HG02571 (cell line): ENCODE data around the gene RCCD1.

Experiments
- ATAC-seq: cut with Tn5 transposase; IDR thresholded peaks from one replicate; pipeline ENCODE4 v1.9.1; 2021; ENCODE audit warnings: mild to moderate bottlenecking, moderate library complexity; ENCODE audit not compliant: unreplicated experiment

RCCD1 gene

DNA sequence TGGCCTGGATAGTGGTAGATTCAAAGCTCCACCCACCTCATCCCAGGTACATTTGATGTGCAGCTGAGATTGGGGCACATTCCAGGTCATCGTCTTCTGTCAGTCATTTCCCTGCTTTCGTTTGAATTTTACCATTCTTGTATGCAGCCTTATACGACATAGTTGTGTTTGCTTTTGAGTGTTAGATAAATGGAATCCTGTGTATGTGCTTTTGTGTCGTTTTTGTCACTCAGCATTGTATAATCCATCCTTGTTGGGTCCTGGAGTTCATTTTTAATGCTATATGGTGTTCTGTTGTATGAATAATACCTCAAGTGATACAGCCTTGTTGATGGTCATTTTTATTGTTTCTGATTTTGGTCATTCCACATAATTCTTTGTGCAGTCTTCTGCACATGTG is 7.3 kb downstream of the RCCD1 start:
- ATAC-seq = no peak

DNA sequence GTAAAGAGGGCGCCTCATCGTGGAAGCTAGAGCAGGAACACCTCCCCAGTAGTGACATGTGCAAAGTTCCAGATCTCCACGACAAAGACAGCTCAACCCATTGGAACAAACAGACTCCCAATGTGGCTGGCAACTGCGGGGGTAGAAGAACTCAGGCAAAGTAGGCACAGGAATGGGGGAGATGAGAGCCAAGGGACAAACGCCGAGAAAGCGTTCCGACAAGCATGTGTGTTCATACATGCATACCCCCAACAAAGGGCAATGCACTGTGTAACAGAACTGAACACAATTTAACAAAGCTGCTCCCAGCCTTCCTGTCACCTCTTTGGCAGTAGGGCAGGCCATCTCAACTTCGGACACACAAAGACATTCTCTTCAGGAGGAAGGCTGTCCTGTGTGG is 11.6 kb downstream of the RCCD1 start:
- ATAC-seq = no peak

DNA sequence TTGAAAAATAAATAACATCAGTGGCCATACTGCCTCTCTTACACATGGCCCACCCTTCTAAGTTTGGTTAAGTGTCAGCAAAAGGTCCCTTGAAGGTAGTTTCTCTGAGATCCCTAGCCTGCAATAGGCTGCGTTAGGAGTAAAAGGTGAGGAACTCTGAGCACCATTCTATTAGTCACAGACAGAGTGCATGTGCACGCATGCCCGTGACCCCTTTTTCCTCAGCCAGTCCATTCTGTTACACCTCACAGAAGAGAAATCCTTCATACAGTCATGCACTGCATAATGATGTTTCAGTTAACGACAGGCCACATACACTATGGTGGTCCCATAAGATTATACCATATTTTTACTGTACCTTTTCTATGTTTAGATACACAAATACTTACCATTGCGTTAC is 12.5 kb downstream of the RCCD1 start:
- no peak for ATAC-seq

DNA sequence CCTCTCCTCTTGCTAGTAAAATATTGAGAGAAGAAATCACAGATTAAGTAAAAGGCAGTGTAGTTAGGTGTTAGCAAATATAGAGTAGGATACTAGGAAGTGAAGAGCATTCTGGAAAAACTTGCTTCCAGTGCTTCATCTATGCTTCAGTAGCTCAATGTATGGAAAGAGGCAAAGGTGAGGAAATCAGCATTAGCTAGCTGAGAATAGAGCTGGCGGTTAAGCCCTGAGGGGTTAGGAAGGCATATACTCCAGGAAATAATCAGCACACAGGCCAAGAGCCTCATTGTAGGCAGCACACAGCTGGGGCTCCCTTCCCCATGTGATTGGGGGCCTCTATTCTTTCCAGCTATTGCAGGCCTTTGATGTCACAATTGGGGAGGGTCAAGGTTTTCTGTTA is 13.8 kb downstream of the RCCD1 start:
- ATAC-seq = no peak

DNA sequence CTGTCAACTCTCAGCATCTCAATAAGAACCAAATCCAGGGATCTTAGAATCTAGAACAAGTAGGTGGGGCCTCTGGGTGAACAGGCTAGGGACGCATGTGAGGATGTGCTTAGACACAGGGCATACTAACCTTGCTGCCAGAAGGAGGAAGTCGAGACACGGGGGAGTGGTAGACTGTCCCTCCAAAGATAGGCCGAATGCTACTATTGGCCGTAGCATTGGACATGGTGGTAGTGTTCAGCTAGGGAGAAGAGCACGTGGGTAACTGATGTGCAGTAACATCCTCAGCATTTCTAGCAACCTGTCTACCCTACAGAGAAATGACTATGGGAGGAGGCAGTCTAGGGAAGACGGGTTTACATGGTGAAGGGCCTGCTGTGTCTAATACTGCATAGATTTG is 15.6 kb downstream of the RCCD1 start:
- ATAC-seq = no peak

DNA sequence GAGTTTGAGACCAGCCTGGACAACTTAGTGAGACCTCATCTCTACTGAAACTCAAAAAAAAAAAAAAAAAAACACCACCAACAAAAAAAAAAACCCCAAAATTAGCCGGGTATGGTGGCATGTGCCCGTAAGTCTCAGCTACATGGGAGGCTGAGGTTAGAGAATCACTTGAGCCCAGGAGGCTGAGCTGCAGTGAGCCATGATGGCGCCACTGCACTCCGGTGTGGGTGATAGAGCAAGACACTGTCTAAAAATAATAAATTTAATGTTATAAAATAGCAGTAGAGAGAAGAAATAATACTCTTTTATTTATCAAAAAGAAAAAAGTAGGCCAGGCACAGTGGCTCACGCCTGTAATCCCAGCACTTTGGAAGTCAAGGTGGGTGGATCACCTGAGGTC is 17.4 kb downstream of the RCCD1 start:
- no peak for ATAC-seq

DNA sequence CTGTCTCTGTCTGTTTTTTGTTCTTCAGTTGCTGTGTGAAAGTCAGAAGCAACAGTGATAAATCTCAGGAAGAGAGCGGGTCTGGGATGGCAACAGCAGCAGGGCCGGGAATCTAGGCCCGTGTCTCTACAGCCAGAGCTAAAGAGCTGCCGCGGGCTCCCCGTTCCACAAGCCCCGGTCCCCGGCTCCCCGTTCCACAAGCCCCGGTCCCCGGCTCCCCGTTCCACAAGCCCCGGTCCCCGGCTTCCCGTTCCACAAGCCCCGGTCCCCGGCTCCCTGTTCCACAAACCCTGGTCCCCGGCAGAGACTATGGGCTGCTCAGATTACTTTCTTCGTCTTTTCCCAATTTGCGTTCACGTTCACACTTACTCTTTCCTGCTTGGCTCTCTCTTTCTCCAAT is 19.5 kb downstream of the RCCD1 start:
- no peak for ATAC-seq

DNA sequence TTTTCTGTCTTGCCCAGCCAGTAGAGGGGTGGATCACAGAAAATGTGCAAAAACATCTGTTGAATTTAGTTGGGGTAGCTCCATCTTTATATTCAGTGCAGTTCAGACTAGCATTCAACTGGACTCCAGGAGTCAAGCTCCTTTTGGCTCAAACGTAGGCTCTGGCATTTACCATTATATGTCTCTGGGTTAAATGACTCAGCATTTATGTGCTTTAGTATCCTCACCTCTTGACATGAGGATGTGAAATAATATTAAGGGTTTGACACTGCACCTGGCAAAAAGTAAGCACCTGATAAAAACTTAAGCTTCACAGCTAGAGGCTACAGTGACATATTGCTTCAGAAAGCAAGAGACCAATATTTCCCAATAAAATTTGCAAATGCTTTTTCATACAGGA is 24.9 kb downstream of the RCCD1 start:
- no peak for ATAC-seq

DNA sequence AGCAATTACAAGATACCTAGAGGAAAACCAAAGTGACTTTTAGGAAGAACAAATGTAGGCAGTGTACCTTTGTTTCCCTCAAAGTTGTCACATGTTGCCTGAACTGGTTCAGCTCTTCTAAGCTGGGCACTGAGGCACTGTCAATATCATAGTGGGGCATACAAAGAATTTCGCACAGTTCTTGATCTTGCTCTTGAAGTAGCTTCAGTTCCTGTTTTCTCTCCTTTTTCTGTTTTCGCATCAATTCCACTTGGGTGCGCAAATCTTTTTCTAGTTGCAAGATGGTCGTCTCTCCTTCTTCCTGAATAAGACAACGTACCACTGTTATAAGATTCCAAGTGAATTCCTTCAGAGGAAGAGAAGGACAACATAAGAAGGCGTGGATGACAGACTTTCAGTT is 27.0 kb downstream of the RCCD1 start:
- ATAC-seq = peak; percentile 56

DNA sequence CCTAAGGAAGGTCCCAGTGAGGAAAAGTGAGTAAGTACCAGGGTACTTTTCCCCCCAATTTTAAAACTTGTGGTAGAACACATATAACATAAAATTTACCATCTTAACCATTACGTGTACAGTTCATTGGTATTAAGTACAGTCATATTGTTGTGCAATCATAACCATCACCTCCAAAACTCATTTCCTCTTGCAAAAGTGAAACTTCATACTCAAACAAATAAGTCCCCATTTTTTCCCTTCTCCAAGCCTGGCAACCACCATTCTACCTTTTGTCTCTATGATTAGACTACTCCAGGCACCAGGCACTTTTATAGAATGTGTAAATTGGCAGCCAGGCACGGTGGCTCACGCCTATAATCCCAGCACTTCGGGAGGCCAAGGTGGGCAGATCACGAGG is 27.5 kb downstream of the RCCD1 start:
- ATAC-seq = peak; percentile 11

DNA sequence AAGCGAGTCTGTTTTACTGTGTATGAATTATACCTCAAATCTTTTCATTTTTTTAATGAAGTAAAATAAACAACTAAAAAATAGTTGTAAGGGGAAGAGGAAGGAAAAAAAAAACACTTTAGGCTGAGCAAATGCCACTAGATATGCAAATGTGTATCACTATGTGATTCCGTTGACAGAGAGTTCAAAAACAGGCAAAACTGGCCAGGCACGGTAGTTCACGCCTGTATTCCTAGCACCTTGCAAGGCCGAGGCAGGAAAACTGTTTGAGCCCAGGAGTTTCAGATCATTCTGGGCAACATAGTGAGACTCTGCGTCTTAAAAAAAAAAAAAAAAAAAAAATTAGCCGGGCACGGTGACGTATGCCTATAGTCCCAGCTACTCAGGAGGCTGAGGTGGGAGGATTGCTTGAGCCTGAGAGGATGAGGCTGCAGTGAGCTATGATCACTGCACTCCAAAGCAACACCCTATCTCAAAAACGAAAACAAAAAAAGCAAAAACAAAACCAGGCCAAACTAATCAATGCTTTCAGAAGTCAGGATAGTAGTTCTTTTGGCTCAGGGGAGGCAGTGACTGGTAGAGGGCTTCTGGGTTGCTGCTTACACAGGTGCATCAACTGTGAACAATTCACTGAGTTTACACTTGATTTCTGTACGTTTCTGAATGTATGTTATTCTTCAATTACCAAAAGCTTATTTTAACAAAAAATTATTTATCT is 32.3 kb downstream of the RCCD1 start:
- ATAC-seq = no peak

DNA sequence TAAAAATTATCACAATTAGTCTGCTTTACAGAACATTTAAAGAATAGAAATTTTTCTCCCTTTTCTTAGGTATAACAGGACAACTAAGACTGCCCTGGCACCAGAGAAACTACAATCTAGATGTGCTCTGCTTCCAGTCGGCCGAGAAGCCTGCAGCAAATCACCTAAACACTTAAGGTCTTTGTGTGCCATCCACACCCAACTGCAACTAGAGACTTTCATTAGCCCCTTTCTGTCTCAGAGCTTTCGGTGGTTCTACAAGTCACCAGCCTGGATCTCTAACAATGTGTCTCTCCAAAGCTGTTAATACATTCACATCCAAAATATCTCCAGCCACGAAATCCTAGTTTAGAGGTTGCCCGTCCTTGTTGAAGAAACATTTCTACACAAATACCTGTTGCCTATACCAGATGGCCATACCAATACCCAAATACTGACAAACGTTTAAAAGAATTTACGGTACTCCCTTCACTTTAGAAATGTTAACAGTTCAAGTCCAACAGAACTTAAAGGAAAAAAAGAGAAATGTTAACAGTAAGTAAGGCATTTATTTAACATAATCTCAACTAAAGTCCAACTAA is 33.0 kb downstream of the RCCD1 start:
- ATAC-seq = no peak

DNA sequence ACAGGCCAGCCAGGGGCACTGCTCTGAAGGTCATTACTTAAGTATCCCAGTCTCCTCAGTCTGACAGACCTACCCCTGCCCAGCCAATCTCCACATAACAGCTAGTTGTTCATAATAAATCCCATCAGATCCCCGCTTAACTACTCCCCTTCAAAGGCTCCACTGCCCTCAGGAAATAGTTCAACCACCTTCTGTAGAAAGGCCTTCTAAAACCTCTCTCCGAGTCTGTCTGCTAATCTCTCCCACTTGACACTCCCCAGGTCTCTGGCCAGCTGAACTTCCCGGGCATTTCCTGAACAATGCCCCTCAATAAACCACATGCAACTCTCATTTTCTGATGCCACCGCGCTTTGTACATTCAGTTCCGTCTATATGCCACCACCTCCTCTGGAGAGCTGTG is 33.6 kb downstream of the RCCD1 start:
- ATAC-seq = no peak

DNA sequence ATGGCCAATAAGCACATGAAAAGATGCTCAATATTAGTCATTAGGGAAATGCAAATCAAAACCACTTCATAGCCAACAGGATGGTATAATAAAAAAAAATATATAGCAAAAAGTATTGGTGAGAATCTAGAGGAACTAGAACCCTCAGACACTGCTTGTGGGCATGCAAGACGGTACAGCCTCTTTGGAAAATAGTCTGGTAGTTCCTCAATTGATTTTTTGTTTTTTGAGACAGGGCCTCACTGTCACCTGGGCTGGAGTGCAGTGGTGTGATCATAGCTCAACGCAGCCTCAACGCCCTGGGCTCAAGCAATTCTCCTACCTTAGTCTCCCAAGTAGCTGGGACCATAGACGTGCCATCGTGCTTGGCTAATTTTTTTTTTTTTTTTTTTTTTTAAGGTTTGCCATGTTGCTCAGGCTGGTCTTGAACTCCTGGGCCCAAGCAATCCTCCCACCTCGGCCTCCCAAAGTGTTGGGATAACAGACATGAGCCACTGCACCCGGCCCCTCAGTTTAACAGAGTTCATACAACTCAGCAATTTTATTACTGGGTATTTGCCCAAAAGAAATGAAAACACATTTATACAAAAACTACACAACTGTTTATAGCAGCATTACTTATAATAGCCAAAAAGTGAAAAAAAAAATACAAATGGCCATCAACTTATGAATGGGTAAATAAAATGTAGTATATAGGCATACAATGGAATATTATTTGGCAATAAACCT is 34.5 kb downstream of the RCCD1 start:
- no peak for ATAC-seq

DNA sequence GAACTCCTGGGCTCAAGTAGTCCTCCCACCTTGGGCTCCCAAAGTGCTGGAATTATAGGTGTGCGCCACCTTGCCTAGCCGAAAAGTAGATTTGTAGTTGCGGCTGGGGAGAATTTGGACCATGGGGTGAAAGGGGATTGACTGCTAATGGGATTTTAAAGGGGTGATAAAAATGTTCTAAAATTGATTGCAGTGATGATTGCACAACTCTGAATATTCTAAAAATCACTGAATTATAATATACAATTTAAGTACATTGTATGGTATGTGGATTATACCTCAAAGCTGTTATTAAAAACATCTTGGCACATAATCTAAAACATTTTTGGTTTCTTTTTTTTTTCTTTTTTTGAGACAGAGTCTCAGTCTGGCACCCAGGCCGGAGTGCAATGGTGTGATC is 35.8 kb downstream of the RCCD1 start:
- no peak for ATAC-seq

DNA sequence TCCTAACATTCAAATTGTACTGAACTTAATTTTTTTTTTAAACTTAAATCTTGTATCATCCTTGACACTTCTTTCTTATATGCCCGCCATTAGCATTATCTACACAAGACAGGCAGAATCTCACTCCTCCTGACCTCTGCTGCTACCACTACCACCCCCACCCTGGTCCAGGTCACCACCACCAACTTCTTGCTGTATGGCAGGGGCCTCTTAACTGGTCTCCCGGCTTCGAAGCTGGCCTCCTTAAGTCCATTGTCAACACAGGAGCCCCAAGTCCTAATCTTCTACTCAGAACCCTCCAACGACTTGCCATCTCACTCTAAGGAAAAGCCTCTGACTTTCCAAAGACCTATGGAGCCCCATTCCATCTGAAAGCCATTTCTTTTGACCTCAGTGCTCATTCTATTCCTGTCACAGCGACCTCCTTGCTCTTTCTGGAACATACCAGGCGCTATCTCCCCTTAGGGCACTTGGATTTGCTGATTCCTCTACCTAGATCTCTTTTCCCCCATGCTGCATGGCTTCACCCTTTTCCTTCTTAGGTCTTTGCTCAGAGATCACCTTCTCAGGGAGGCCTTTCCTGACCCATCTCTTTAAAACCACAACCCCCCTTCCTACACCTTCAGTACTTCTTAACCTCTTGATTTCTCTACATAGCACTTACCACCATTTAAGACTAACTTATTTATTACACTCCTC is 37.1 kb downstream of the RCCD1 start:
- ATAC-seq = no peak

DNA sequence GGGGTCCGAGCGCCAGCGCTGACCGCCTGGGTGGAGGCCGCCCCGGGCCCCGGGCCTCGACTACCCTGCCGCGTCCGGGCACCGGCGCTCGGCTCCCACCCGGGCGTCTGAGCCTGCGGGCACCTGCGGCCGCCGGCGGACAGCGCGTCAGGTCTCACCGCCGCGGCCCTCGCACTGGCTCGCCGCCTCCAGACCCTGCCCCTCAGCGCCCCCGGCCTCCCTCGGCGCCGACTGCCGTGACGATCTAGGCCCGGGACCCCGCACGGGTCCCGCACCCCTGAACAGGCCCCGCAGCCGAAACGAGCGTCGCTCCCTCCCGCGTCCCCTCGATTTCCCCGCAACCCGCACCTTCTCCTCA is 39.4 kb downstream of the RCCD1 start:
- ATAC-seq = peak; percentile 18

DNA sequence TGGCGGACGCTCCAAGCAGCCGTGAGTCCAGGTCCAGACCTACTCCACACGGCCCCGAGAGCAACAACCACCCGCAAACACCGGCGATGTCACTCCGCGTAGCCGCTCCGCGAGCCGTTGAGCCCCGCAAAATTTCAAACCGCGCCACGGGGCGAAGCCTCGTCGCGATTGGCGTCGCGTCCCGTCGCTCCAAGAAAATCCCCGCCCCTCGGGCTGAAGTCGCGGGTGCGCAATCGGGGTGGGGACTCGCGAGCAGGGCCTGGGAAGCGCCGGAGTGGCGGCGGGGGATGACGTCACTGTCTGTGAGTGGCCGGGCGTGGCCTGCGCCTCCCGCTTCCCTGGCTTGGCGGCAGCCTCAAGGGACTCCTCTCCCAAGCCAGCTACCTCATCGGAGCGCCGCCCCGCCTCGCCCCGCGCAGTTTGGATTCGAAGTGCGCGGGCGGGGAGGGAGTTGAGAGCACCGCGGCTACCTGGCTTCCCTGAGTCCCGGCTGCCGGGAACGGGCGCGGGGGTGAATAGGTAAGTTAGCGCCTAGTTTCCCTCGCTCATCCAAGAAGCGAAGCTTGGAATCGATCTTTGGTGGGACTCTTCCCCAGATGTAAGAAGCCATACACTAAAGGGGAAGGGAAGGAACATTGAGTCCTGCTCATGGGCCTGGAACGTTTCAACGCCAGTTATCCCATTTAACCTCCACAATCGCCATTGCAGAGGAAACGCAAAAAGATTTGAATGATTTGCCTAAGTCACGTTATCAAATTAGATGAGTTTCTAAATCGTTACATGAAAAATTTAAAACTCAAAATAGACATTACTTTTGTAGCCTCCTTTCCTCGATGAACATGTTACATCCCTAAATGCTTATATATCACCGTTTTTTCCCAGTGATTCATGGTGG is 40.0 kb downstream of the RCCD1 start, which contains the start of gene PRC1:
Gene PRC1, minus strand, starts transcription at position 119 of the 895 bp plus-strand sequence. Its CDS starts 118 bp downstream, at position 1.
- peak; percentile 96 for ATAC-seq

DNA sequence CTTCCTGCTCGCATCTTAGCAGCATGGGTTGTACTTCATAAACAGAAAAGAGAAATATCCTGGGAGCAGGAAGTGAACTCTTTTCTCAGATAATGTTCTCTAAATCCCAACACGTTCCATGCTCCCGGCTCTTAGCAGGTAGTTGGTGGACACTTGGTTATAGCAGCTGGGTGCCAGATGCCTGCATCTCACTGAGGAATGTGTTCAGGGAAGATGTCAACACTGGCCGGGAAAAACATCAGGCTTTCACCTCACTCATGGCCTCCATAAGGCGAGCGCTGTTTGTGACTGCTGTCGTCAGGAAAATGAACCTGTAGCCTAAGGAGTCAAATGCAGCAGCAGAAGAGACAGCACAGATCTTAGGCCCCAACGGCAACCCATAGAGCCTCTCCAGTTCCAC is 44.1 kb downstream of the RCCD1 start:
- ATAC-seq = no peak

DNA sequence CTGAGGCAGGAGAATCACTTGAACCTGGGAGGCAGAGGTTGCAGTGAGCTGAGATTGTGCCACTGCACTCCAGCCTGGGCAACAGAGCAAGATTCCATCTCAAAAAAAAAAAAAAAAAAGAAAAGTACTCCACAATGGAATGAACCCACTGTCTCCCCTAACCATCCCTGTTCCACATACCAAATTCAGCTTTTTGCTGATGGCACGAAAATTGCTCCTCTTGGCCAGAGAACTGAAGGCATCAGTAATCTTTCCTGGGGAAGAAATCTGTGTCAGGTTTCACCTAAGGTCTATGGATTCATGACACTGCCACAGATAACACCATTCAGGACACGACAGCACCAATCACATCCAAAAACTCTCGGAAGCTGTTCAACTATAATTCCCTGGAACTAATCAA is 46.5 kb downstream of the RCCD1 start:
- ATAC-seq = no peak

DNA sequence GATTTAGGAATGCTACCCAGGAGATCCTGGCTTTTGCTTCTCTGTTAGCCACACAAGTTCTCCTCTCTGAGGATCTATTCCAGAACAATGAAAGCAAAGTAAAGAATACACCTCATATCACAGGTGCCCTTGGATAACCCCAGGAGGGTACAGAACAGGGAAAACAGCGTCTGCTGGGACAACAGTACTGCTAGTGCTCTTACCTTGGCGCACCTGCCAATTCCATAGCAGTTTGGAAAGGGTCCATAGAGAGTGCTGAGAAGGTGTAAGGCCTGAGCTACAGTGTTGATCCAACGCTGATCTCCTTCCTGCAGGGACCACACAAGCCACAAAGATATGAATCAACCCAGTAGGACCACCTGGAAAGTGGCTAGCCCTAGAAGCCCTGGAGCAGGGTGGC is 52.6 kb downstream of the RCCD1 start:
- no peak for ATAC-seq
